ENCODE results near the gene CHKA. TPM values are rescaled to one million over a fixed set of nuclear protein-coding genes. Genes with fewer than 3 reads are reported as not detected.
A peak's percentile ranks its signal among the peaks of the same experiment; 100 is the strongest.

CHKA gene
- total RNA-seq, 1 experiment from 2014 or later = 136 TPM

DNA sequence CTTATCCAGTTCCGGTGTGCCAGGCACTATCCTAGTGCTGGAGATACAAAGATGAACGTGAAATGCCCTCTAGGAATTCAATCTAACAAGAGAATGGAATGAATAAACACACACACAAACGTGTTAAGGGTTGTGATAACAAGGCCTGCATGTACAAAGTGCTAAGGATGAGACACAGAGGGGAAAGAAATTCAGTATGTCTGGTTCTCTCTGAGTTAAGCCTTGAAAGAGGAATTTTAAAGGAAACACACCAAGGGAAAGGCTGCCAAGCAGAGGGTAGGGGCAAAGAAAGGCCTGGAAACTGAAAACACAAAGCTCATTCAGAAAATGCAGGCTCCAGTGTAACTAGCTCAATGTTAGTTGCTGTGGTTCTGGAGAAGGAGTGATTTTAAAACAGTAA lies 4.2 kb downstream of the CHKA start:
- intact Hi-C loops (cut with micrococcal nuclease; ENCODE audit: unreplicated experiment) (no loop called here), in situ Hi-C loops (cut with HindIII; ENCODE audit: low pct_unique_long_range_greater_than_20kb, low sequenced_read_pairs) (no loop called here)
- ATAC-seq = no peak
- BruUV-seq (replicated peaks) = no TSS peak
- ChIA-PET POLR2A (interaction anchor here (0.5 to 1.6 kb wide), 2 partner anchors 10 to 43 kb away, joined by 5 to 8 read pairs; no protein-coding TSS in a partner anchor), CTCF (no interaction called here)
- peaks cover 35% of the 10 kb centered on the region for H3K4me1 ChIP-seq (ENCODE audit: control insufficient read depth, insufficient read depth, low read length)
- DNase-seq (ENCODE audit: low read depth, low spot score) = no peak
- peaks cover 9% of the 10 kb centered on the region; the same call in 1 of the 2 replicates for H3K36me3 ChIP-seq (ENCODE audit: control insufficient read depth, insufficient read depth, low read length)
- peak overlapping the region; percentile 14; the same call in 1 of the 2 replicates for H3K27ac ChIP-seq (ENCODE audit: low read length)
- H3K9me3 ChIP-seq (ENCODE audit: control insufficient read depth, insufficient read depth, low read depth, low read length) = no peaks in the 10 kb centered on the region
- no peak overlapping the region for H3K4me3 ChIP-seq (ENCODE audit: low read depth in 2 of 2, low read length in 2 of 2)
- TF ChIP-seq, protein P1, sequence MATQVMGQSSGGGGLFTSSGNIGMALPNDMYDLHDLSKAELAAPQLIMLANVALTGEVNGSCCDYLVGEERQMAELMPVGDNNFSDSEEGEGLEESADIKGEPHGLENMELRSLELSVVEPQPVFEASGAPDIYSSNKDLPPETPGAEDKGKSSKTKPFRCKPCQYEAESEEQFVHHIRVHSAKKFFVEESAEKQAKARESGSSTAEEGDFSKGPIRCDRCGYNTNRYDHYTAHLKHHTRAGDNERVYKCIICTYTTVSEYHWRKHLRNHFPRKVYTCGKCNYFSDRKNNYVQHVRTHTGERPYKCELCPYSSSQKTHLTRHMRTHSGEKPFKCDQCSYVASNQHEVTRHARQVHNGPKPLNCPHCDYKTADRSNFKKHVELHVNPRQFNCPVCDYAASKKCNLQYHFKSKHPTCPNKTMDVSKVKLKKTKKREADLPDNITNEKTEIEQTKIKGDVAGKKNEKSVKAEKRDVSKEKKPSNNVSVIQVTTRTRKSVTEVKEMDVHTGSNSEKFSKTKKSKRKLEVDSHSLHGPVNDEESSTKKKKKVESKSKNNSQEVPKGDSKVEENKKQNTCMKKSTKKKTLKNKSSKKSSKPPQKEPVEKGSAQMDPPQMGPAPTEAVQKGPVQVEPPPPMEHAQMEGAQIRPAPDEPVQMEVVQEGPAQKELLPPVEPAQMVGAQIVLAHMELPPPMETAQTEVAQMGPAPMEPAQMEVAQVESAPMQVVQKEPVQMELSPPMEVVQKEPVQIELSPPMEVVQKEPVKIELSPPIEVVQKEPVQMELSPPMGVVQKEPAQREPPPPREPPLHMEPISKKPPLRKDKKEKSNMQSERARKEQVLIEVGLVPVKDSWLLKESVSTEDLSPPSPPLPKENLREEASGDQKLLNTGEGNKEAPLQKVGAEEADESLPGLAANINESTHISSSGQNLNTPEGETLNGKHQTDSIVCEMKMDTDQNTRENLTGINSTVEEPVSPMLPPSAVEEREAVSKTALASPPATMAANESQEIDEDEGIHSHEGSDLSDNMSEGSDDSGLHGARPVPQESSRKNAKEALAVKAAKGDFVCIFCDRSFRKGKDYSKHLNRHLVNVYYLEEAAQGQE (IDR thresholded peaks at IDR 0.05; ENCODE audit: insufficient read depth in 1 of 2, low read depth in 2 of 2, low read length in 1 of 2) = no peak
- no peak for TF ChIP-seq TCF7L2 (IDR thresholded peaks at IDR 0.05; ENCODE audit: low read depth, low read length)
- TF ChIP-seq, protein P2, sequence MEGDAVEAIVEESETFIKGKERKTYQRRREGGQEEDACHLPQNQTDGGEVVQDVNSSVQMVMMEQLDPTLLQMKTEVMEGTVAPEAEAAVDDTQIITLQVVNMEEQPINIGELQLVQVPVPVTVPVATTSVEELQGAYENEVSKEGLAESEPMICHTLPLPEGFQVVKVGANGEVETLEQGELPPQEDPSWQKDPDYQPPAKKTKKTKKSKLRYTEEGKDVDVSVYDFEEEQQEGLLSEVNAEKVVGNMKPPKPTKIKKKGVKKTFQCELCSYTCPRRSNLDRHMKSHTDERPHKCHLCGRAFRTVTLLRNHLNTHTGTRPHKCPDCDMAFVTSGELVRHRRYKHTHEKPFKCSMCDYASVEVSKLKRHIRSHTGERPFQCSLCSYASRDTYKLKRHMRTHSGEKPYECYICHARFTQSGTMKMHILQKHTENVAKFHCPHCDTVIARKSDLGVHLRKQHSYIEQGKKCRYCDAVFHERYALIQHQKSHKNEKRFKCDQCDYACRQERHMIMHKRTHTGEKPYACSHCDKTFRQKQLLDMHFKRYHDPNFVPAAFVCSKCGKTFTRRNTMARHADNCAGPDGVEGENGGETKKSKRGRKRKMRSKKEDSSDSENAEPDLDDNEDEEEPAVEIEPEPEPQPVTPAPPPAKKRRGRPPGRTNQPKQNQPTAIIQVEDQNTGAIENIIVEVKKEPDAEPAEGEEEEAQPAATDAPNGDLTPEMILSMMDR (IDR thresholded peaks at IDR 0.05) = no peak
- TF ChIP-seq POLR2AphosphoS5 (IDR thresholded peaks at IDR 0.05; ENCODE audit: low read depth, low read length) = no peak
- TF ChIP-seq SIN3A (IDR thresholded peaks at IDR 0.05; ENCODE audit: borderline replicate concordance, insufficient read depth, low read depth, low read length) = no peak
- no peaks in the 10 kb centered on the region for H3K27me3 ChIP-seq (ENCODE audit: control insufficient read depth, insufficient read depth, low read length)

DNA sequence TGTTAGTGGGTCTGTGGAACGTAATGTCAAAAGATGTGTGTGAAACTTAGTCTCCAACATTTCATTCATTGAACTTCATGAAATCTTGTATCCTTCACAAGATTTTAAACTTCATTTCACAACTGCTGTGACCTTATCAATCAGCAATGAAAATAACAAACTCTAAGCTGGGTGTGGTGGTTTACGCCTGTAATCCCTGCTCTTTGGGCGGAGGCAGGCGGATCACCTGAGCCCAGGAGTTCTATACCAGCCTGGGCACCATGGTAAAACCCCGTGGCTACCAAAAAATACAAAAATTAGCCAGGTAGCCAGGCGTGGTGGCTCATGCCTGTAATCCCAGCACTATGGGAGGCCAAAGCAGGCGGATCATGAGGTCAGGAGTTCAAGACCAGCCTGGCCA lies 5.1 kb downstream of the CHKA start:
- in situ Hi-C loops (cut with HindIII; ENCODE audit: low pct_unique_long_range_greater_than_20kb, low sequenced_read_pairs) (no loop called here), intact Hi-C loops (cut with micrococcal nuclease; ENCODE audit: unreplicated experiment) (no loop called here)
- TF ChIP-seq, protein P2 (IDR thresholded peaks at IDR 0.05) = no peak
- TF ChIP-seq TCF7L2 (IDR thresholded peaks at IDR 0.05; ENCODE audit: low read depth, low read length) (no peak), POLR2AphosphoS5 (IDR thresholded peaks at IDR 0.05; ENCODE audit: low read depth, low read length) (no peak), SIN3A (IDR thresholded peaks at IDR 0.05; ENCODE audit: borderline replicate concordance, insufficient read depth, low read depth, low read length) (no peak)
- TF ChIP-seq, protein P1 (IDR thresholded peaks at IDR 0.05; ENCODE audit: insufficient read depth in 1 of 2, low read depth in 2 of 2, low read length in 1 of 2) = no peak
- Histone ChIP-seq H3K27me3 (ENCODE audit: control insufficient read depth, insufficient read depth, low read length) (no peaks in the 10 kb centered on the region), H3K9me3 (ENCODE audit: control insufficient read depth, insufficient read depth, low read depth, low read length) (no peaks in the 10 kb centered on the region), H3K4me3 (ENCODE audit: low read depth in 2 of 2, low read length in 2 of 2) (no peak overlapping the region), H3K36me3 (ENCODE audit: control insufficient read depth, insufficient read depth, low read length) (peaks cover 9% of the 10 kb centered on the region; the same call in 1 of the 2 replicates), H3K27ac (ENCODE audit: low read length) (no peak overlapping the region), H3K4me1 (ENCODE audit: control insufficient read depth, insufficient read depth, low read length) (peaks cover 32% of the 10 kb centered on the region)
- ChIA-PET CTCF (no interaction called here), POLR2A (no interaction called here)
- BruUV-seq (replicated peaks) = no TSS peak
- no peak for ATAC-seq
- DNase-seq (ENCODE audit: low read depth, low spot score) = no peak

All from Panc1 (cell line).